ENCODE data around the gene LRRC51.

LRRC51 gene

GRCh38 chr11:72070491-72070890, 10.2 kb upstream of the LRRC51 start:
- ATAC-seq: no peak
- no peak for DNase-seq

GRCh38 chr11:72072348-72072747, 8.3 kb upstream of the LRRC51 start:
- peak; percentile 65 for ATAC-seq
- no peak for DNase-seq

- no peak for ATAC-seq
- no peak for DNase-seq
These were observed 5.5 kb upstream of the LRRC51 start for GRCh38 chr11:72075109-72075508.

- no peak for DNase-seq
- ATAC-seq: no peak
These were observed 4.9 kb upstream of the LRRC51 start for GRCh38 chr11:72075756-72076155.

GRCh38 chr11:72078477-72078876, 2.2 kb upstream of the LRRC51 start:
- DNase-seq (no peak), ATAC-seq (no peak)

- DNase-seq: no peak
- no peak for ATAC-seq
These were observed 778 bp upstream of the LRRC51 start for GRCh38 chr11:72079819-72080325.

GRCh38 chr11:72081184-72081644, 564 bp downstream of the LRRC51 start:
- DNase-seq (no peak), ATAC-seq (no peak)

- ATAC-seq (no peak), DNase-seq (no peak)
These were observed 1.3 kb downstream of the LRRC51 start for GRCh38 chr11:72081821-72082453.

- ATAC-seq (no peak), DNase-seq (no peak)
These were observed 2.8 kb downstream of the LRRC51 start for GRCh38 chr11:72083414-72083813.

- DNase-seq: no peak
- no peak for ATAC-seq
These were observed 3.4 kb downstream of the LRRC51 start for GRCh38 chr11:72084076-72084475.

- DNase-seq (no peak), ATAC-seq (no peak)
These were observed 4.3 kb downstream of the LRRC51 start for GRCh38 chr11:72084965-72085364.

- no peak for ATAC-seq
These were observed 5.1 kb downstream of the LRRC51 start for GRCh38 chr11:72085621-72086351.

GRCh38 chr11:72088076-72088808, 7.6 kb downstream of the LRRC51 start:
- DNase-seq (no peak), ATAC-seq (peak; percentile 54)

More at GRCh38 chr11:72085621-72086351, 5.1 kb downstream of the LRRC51 start:
- no peak for DNase-seq

GRCh38 chr11:72091292-72091691, 10.6 kb downstream of the LRRC51 start:
- ATAC-seq (peak; percentile 83), DNase-seq (peak; percentile 66)

- ATAC-seq (no peak), DNase-seq (no peak)
These were observed 18.1 kb downstream of the LRRC51 start for GRCh38 chr11:72098741-72099140.

GRCh38 chr11:72100009-72100408, 19.4 kb downstream of the LRRC51 start:
- no peak for ATAC-seq

GRCh38 chr11:72100462-72100861, 19.8 kb downstream of the LRRC51 start:
- ATAC-seq (no peak), DNase-seq (no peak)

More at GRCh38 chr11:72100009-72100408, 19.4 kb downstream of the LRRC51 start:
- DNase-seq: no peak

- DNase-seq (no peak), ATAC-seq (no peak)
These were observed 21.5 kb downstream of the LRRC51 start for GRCh38 chr11:72102162-72102561.

GRCh38 chr11:72102631-72102945, 21.9 kb downstream of the LRRC51 start:
- ATAC-seq (no peak), DNase-seq (no peak)

- peak; percentile 96 for ATAC-seq
These were observed 22.5 kb downstream of the LRRC51 start, which contains the start of gene LAMTOR1 for GRCh38 chr11:72102946-72103753. TSS of gene LAMTOR1 (minus strand) at chr11:72103297. CDS start at chr11:72103224, 73 bp downstream.

GRCh38 chr11:72103754-72104167, 23.1 kb downstream of the LRRC51 start:
- ATAC-seq (no peak), DNase-seq (no peak)

More at GRCh38 chr11:72102946-72103753, 22.5 kb downstream of the LRRC51 start, which contains the start of gene LAMTOR1:
- DNase-seq: peak; percentile 99

- DNase-seq (no peak), ATAC-seq (no peak)
These were observed 25.2 kb downstream of the LRRC51 start, which contains the start of gene TOMT for GRCh38 chr11:72105888-72106287. TSS of gene TOMT (plus strand) at chr11:72105924. CDS start at chr11:72105952, 28 bp downstream.

Data from stimulated activated naive CD8-positive, alpha-beta T cell treated with anti-CD3 and anti-CD28 coated beads, Interleukin-15, Interleukin-2, amounts not matched to agents 100 U/mL and 50 U/mL, for 24 hours (primary cell).